Ovary (tissue), 3 donors: ENCODE data around the gene SF3A2.

Source experiments
- CTCF ChIP-seq, 3 donors: fragments of 450-650 bp in 2 of 3; fragments of 200-600 bp in 1 of 3; IDR thresholded peaks; one replicate each; pipeline versions ENCODE4 v1.5.1 to v1.8.0; 2016 to 2022; ENCODE audit warnings: antibody characterized with exemption in 3 of 3, mild to moderate bottlenecking in 1 of 3
- POLR2A ChIP-seq: fragments of 450-650 bp; IDR thresholded peaks from one replicate; pipeline ENCODE4 v1.6.1; 2017; ENCODE audit warnings: antibody characterized with exemption, mild to moderate bottlenecking, moderate library complexity
- donor health status: DM: no; HTN: no; CAD: no.

DNA sequence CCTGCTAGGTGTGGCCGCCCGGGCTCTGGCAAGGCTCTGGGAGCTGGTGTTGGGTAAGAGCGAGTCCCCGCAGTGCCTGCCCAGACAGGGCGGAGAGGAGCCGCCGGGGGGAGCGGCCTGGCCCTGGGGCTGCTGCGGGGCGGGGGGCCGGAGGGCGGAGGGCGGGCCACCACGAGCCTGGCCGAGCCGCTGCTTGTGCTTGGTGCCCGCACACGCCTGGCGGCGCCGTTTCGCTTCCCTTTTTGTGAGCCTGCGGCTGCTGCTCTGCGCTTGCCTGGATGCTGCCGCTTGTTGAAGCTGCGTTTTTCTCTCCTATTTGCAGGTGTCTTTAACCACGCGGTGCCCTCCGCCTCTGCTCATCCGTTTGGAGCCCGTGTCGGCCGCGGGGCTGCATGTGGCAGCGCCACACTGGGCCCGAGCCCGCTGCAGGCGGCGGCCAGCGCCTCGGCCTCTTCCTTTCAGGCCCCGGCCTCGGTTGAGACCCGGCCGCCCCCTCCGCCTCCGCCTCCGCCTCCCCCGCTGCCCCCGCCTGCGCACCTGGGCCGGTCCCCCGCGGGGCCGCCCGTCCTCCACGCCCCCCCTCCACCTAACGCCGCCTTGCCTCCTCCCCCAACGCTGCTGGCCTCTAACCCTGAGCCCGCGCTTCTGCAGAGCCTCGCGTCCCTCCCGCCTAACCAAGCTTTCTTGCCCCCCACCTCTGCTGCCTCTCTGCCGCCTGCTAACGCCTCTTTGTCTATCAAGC, 9.0 kb upstream of the SF3A2 start:
- TF ChIP-seq CTCF (IDR thresholded peaks at IDR 0.05) (no peak), POLR2A (no peak)
